ENCODE results near the gene IFT88. TPM values are rescaled to one million over a fixed set of nuclear protein-coding genes. Genes with fewer than 3 reads are reported as not detected.
A peak's percentile ranks its signal among the peaks of the same experiment; 100 is the strongest.

IFT88 gene
- total RNA-seq, 1 experiment from 2014 or later = 5.2 TPM

DNA sequence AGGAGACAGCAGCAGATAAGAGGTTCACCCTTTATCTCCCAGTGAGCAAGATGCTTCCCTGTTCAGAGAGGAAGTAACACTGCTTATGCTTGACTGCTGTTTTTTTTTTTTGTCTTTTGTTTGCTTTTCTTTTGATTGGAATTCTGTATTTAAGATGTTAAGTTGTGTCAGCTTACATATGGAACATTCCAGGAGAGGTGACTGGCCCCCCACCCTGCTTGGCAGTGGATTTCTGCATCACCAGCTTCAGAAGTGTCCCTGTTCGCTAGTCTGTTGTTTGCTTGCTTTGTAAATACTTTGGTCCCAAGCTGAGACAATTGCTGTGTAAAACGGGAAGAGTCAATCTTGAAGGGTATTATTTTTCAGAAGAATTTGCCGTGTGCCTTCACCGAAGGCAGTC is 43.0 kb downstream of the IFT88 start:
- Histone ChIP-seq H3K9ac (ENCODE audit: extremely low read depth, insufficient read length, low read length) (no peak overlapping the region), H4K5ac (ENCODE audit: insufficient read length, low read depth, low read length) (no peak overlapping the region), H3K4me1 (ENCODE audit: insufficient read depth, low read length) (no peaks in the 10 kb centered on the region), H3K4me2 (ENCODE audit: insufficient read depth, insufficient read length, low read length) (no peak overlapping the region), H2BK5ac (ENCODE audit: insufficient read length, low read length) (no peak overlapping the region), H3T11ph (ENCODE audit: low read length) (no peak overlapping the region), H3K56ac (ENCODE audit: insufficient read length, low read depth, low read length) (no peak overlapping the region), H2BK120ac (ENCODE audit: low read depth, low read length, poor library complexity, severe bottlenecking) (no peak overlapping the region), H3K79me1 (ENCODE audit: insufficient read depth, low read depth, low read length, poor library complexity, severe bottlenecking) (no peaks in the 10 kb centered on the region), H4K91ac (ENCODE audit: insufficient read length, low read depth, low read length) (no peak overlapping the region), H2AK5ac (ENCODE audit: insufficient read length, low read length) (no peak overlapping the region), H4K8ac (replicated peaks; ENCODE audit: insufficient read length, low read depth, low read length) (no peak overlapping the region), H2BK12ac (ENCODE audit: insufficient read length, low read depth, low read length) (no peak overlapping the region), H3K27ac (ENCODE audit: insufficient read length, low read depth, low read length) (no peak overlapping the region), H2AFZ (ENCODE audit: low read length) (no peak overlapping the region), H3K79me2 (ENCODE audit: insufficient read depth, low read length) (no peaks in the 10 kb centered on the region), H3K23me2 (ENCODE audit: insufficient read length, low read depth, low read length, poor library complexity, severe bottlenecking) (no peaks in the 10 kb centered on the region), H3K14ac (ENCODE audit: insufficient read depth, low read length) (no peak overlapping the region), H3K27me3 (ENCODE audit: insufficient read depth, low read length) (no peaks in the 10 kb centered on the region), H2BK20ac (ENCODE audit: low read depth, low read length, poor library complexity, severe bottlenecking) (no peak overlapping the region), H4K20me1 (ENCODE audit: control insufficient read depth, insufficient read depth, insufficient read length) (no peaks in the 10 kb centered on the region), H3K4ac (ENCODE audit: low read depth, low read length) (no peak overlapping the region), H3K18ac (ENCODE audit: insufficient read length, low read depth, low read length) (no peak overlapping the region), H2BK15ac (ENCODE audit: low read depth, low read length) (no peak overlapping the region), H3K23ac (ENCODE audit: insufficient read length, low read depth, low read length) (no peak overlapping the region), H3K9me3 (ENCODE audit: control insufficient read depth, low read depth, low read length) (no peaks in the 10 kb centered on the region)
- TF ChIP-seq, protein P1, sequence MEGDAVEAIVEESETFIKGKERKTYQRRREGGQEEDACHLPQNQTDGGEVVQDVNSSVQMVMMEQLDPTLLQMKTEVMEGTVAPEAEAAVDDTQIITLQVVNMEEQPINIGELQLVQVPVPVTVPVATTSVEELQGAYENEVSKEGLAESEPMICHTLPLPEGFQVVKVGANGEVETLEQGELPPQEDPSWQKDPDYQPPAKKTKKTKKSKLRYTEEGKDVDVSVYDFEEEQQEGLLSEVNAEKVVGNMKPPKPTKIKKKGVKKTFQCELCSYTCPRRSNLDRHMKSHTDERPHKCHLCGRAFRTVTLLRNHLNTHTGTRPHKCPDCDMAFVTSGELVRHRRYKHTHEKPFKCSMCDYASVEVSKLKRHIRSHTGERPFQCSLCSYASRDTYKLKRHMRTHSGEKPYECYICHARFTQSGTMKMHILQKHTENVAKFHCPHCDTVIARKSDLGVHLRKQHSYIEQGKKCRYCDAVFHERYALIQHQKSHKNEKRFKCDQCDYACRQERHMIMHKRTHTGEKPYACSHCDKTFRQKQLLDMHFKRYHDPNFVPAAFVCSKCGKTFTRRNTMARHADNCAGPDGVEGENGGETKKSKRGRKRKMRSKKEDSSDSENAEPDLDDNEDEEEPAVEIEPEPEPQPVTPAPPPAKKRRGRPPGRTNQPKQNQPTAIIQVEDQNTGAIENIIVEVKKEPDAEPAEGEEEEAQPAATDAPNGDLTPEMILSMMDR (conservative IDR thresholded peaks at IDR 0.05) = no peak
- WGBS (ENCODE audit: extremely low coverage, insufficient read length, low lambda C conversion rate) = no CpG with 5 or more reads among the region's 4 CpGs
- H3K4me3 Mint-ChIP-seq = no peak overlapping the region
- no peaks in the 10 kb centered on the region for H3K27me3 Mint-ChIP-seq (ENCODE audit: low read depth)
- peaks cover 0 to 11% (median 0%) of the 10 kb centered on the region in 3 experiments; a peak in 1 of 7 replicates for H3K36me3 Mint-ChIP-seq (ENCODE audit: insufficient read depth in 1 of 3, low read depth in 3 of 3)
- H3K27ac Mint-ChIP-seq = peak overlapping the region in 2 of 3 experiments; percentile 41 to 61; a peak in 3 of 7 replicates
- peaks cover 5 to 6% of the 10 kb centered on the region in 2 experiments; a peak in 3 of 4 replicates for H3K4me1 Mint-ChIP-seq
- no peaks in the 10 kb centered on the region for H3K9me3 Mint-ChIP-seq
- DNase-seq = no peak

Measured in H9 (cell line).